Caki2 (cell line): ENCODE measurements around the gene ABHD14A. TPM values are rescaled to one million over a fixed set of nuclear protein-coding genes. Genes with fewer than 3 reads are reported as not detected.

Experiments
- DNase-seq: peaks from one replicate; pipeline ENCODE4 v3.0.0-alpha.2; 2015; ENCODE audit warnings: low read depth
- in situ Hi-C: cut with HindIII; loops from 2 replicates; pipeline ENCODE4 v1.10.0; 2016; ENCODE audit warnings: low sequenced_read_pairs, low pct_unique_long_range_greater_than_20kb, mixed read lengths
- total RNA-seq: library from RNA; depleted of rRNA; stranded (reverse); fragments of >200 nt; shearing (Covaris generic); gene quantifications from 2 replicates; pipeline ENCODE4 v1.2.3, GENCODE V29; 2014; ENCODE audit warnings: low replicate concordance; rRNA removed

ABHD14A gene
- total RNA-seq, 1 experiment from 2014 or later = 12.8 TPM

DNA sequence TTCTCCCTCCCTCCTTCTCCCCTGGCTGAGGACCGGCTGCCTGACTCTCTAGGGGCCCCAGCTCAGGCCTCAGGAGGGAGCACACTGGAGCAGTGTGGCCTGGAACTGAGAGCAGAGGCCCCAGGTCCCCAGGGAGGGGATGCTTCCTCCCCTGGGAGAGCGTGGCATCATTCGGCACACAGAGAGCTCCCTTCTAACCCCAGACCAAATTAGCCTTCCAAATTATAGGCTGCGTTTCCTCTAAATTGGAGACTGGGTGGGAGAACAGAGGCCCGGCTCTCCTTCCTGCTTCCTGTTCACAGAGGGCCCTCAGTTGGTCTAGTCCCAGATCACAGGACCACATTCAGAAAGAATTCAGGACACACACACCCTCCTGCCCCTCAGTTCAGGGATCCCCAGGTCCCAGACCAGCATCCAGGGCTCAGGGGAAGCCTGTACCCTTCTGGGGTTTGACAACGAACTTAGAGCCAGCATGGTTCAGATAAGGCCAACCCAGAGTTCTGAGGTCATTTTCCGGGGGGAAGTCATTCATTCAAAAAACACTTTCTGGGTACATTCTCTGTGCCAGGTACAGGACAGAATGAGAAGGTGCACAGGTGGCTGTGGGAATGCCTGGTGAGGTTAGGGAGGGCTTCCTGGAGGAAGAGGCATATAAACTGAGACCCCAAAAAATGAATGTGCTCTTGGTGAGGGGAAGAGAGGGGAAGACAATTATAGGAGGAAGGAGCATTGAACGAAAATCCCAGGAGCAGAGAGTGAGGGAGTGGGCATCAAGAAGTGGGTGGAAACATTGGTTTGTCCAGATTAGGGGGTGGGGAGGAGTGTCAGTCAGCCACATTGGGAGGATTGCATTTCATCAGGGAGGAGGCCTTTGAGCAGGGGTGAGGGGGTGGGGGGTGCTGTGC is 49.2 kb downstream of the ABHD14A start:
- DNase-seq = no peak
- in situ Hi-C loops = no loop called here

- no peak for DNase-seq
- in situ Hi-C loops = no loop called here
Observed at GRCh38 chr3:52024765-52025452, 50.0 kb downstream of the ABHD14A start.

- no peak for DNase-seq
- in situ Hi-C loops = no loop called here
Observed at GRCh38 chr3:52025453-52025852, 50.6 kb downstream of the ABHD14A start.

- no peak for DNase-seq
- in situ Hi-C loops = no loop called here
Observed at GRCh38 chr3:52026041-52026440, 51.2 kb downstream of the ABHD14A start.

- in situ Hi-C loops = no loop called here
- no peak for DNase-seq
Observed at GRCh38 chr3:52028572-52028971, 53.7 kb downstream of the ABHD14A start.

DNA sequence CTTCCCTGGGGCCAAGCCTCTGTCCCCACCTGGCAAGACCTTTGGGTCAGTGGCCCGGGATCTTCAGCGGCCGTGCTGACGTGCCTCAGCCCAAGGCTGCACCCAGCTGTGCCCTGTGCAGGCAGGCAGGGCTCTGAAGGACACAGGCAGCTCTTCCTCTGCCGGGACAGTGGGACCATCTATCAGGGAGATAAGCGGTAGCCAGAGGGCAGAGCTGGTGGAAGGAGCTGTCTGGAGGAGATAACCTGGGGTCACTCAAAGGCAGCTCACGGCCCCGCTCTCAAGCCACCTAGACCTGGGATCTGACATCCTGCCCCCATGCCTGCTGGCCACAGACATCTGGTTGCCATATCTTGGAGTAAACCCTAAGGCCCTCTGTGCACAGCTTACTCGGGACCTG is 54.2 kb downstream of the ABHD14A start:
- in situ Hi-C loops = no loop called here
- no peak for DNase-seq

GRCh38 chr3:52029535-52029934 is 54.7 kb downstream of the ABHD14A start:
- in situ Hi-C loops = no loop called here
- DNase-seq = no peak

Other genes with a start within 250 kb of the ABHD14A start
- not detected in 2 replicates for gene IQCF6, start 195.8 kb upstream of the ABHD14A start, total RNA-seq
- gene IQCF2, start 113.4 kb upstream of the ABHD14A start, total RNA-seq = not detected in 2 replicates
- gene IQCF5, start 99.5 kb upstream of the ABHD14A start, total RNA-seq = not detected in 2 replicates
- not detected in 2 replicates for gene IQCF1, start 71.7 kb upstream of the ABHD14A start, total RNA-seq
- 28.9 and 34.6 TPM in 2 replicates for gene RRP9, start 33.2 kb upstream of the ABHD14A start, total RNA-seq
- 29.4 and 30.0 TPM in 2 replicates for gene PARP3, start 32.7 kb upstream of the ABHD14A start, total RNA-seq
- gene GPR62, start 19.7 kb upstream of the ABHD14A start, total RNA-seq = not detected in 2 replicates
- gene PCBP4, start 7.6 kb upstream of the ABHD14A start, total RNA-seq = 7.8 and 10.5 TPM in 2 replicates
- 19.6 and 45.4 TPM in 2 replicates for gene ABHD14B, start 1.0 kb upstream of the ABHD14A start, total RNA-seq
- 101 and 159 TPM in 2 replicates for gene ACY1, start 8.5 kb downstream of the ABHD14A start, total RNA-seq
- gene RPL29, start 20.8 kb downstream of the ABHD14A start, total RNA-seq = 810 and 960 TPM in 2 replicates
- gene DUSP7, start 81.5 kb downstream of the ABHD14A start, total RNA-seq = 1.1 and 3.2 TPM in 2 replicates
- gene POC1A, start 179.4 kb downstream of the ABHD14A start, total RNA-seq = 20.8 and 32.1 TPM in 2 replicates
- gene ALAS1, start 223.1 kb downstream of the ABHD14A start, total RNA-seq = 40.1 and 49.4 TPM in 2 replicates